Naive thymus-derived CD8-positive, alpha-beta T cell (primary cell): ENCODE measurements around the gene SLC39A11. TPM values are rescaled to one million over a fixed set of nuclear protein-coding genes. Genes with fewer than 3 reads are reported as not detected.

Source experiments
- ATAC-seq, 2 donors: fragments of 150-1000 bp; cut with Tn5 transposase in 1 of 2; sonication (Bioruptor Pico), chemical (Tn5 transposase) in 1 of 2; 1 replicate in 1 of 2; 2 replicates in 1 of 2; pipeline ENCODE4 v1.10.0; 2021; ENCODE audit warnings: mild to moderate bottlenecking in 2 of 2, moderate library complexity in 2 of 2
- POLR2A ChIA-PET: fragments of 350-600 bp; sonication (Branson Sonifier 250); formaldehyde crosslinking; loops from one replicate; lab custom pipeline; 2021; ENCODE audit warnings: antibody characterized with exemption; lab: Charles Lee
- DNase-seq, 10 donors: peaks; one replicate each; pipeline versions ENCODE4 v3.0.0 to v3.0.0-alpha.2; 2020 to 2022
- H3K27ac Mint-ChIP-seq, 10 donors: one replicate each; pipeline ENCODE4 v1.8.0; 2020 to 2022; ENCODE audit warnings: mild to moderate bottlenecking in 10 of 10, mixed read lengths in 10 of 10, moderate library complexity in 4 of 10, inconsistent platforms in 1 of 10
- H3K27me3 Mint-ChIP-seq, 5 donors: one replicate each; pipeline ENCODE4 v1.8.0; 2021 to 2022; ENCODE audit warnings: mixed read lengths in 5 of 5
- H3K36me3 Mint-ChIP-seq, 3 donors: one replicate each; pipeline ENCODE4 v1.8.0; 2020 to 2022; ENCODE audit warnings: mixed read lengths in 3 of 3, mild to moderate bottlenecking in 2 of 3, inconsistent platforms in 1 of 3
- H3K4me1 Mint-ChIP-seq, 4 donors: one replicate each; pipeline ENCODE4 v1.8.0; 2021 to 2022; ENCODE audit warnings: mixed read lengths in 4 of 4
- H3K4me3 Mint-ChIP-seq, 10 donors: one replicate each; pipeline ENCODE4 v1.8.0; 2020 to 2022; ENCODE audit warnings: mild to moderate bottlenecking in 10 of 10, mixed read lengths in 10 of 10, moderate library complexity in 6 of 10, inconsistent platforms in 1 of 10
- H3K9me3 Mint-ChIP-seq, 9 donors: one replicate each; pipeline ENCODE4 v1.8.0; 2020 to 2022; ENCODE audit warnings: mixed read lengths in 9 of 9, mild to moderate bottlenecking in 3 of 9, inconsistent platforms in 1 of 9, moderate library complexity in 1 of 9
- polyA plus RNA-seq, 3 donors: library from polyadenylated mRNA; unstranded; fragments of 300-500 nt; fragmentation: Illumina TruSeq; gene quantifications; one replicate each; pipeline ENCODE4 v1.2.3, GENCODE V29; 2021
- total RNA-seq, 8 experiments: library from RNA in 2 of 8; stranded (reverse) in 2 of 8; gene quantifications; one replicate each; pipeline ENCODE4 v1.2.3 and lab custom pipeline; 2021 to 2026

The SLC39A11 gene
- total and polyA plus RNA-seq, 5 experiments from 2014 or later, result 6.2 to 14.4 (median 10.3) TPM

DNA sequence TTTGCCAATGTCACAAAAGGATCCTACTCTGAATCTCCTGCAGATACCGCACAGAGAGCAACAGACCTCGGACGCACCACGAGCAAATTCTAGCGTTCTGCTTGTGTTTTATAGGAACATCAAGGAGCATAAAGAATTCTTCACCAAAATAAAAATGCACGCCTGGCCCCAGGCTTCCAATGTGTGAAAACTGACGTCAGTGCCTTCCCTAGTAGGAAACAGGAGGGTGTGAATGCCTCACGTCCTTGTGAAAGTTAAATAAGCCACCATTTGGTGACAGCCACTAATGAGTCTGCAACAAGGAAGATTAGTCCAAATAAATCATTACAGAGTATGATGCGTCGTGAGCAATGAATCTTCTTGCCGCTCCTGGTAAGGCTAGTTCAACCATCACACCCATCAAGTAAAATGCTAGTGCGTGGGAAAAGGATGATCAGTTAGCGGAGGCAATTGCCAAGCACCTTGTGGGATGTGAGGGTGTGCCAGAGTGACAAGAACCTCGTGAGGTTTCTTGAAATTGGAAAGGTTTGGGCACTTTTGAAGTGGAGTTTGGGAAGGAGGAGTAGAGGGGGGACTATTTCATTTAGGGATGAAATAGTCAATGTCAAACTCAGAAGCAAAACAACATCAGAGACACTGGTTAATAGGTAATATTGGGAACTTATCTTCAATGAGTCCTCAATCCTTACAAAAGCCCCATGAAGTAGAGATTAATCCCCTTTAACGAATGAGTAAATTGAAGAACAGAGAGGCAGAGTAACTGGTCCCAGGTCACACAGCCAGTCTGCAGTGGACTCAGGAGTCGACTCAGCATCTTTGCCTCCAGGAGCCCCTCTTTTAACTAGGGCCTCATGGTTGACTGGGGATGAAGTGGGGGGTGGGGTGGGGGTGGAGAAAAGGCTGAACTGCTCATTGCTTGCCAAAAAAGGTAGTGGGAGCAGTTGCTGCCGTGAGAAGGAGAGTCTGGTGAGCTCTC lies 238.8 kb downstream of the SLC39A11 start:
- DNase-seq (no peak), ATAC-seq (no peak)
- peaks cover 0 to 3% (median 0%) of the 10 kb centered on the region in 9 donors for H3K9me3 Mint-ChIP-seq
- no peaks in the 10 kb centered on the region for H3K27me3 Mint-ChIP-seq
- H3K36me3 Mint-ChIP-seq, result peaks cover 11 to 15% (median 11%) of the 10 kb centered on the region in 3 donors
- no peak overlapping the region for H3K4me3 Mint-ChIP-seq
- H3K27ac Mint-ChIP-seq, result no peak overlapping the region
- H3K4me1 Mint-ChIP-seq, result peaks cover 0 to 4% (median 0%) of the 10 kb centered on the region in 4 donors
- POLR2A ChIA-PET, result no interaction called here

DNA sequence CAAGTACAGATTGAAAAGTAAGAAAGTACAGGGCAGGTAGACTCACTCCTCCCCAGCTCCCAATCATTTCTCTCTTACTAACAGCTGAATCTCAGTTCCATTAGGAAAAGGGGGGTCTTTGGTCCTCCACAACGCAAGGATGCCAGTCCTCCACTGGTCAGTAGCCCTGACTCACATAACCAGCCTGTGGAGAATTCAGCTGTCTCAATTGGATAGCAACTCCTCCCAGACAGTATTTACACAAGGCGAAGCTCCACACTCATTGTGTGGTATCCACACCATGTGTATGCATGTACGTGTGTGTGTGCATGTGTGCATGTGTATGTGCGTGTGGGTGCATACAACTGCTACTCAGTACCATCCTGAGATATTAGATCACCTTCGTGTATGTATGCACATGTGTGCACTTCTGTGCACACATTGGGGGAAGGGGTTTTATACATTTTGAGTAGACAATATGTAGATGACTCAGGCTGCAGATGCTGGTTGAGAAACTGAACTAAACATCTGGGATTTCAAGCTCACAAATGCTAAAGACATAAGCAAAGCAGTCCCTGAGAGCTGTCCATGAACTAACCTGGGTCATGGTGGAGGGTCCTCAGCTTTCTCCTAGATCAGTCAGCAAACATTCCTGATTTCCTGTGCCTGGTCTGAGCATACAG lies 240.1 kb downstream of the SLC39A11 start:
- Mint-ChIP-seq H3K4me1 (peaks cover 0 to 4% (median 0%) of the 10 kb centered on the region in 4 donors), H3K4me3 (no peak overlapping the region), H3K27ac (no peak overlapping the region), H3K9me3 (no peaks in the 10 kb centered on the region), H3K27me3 (no peaks in the 10 kb centered on the region), H3K36me3 (peaks cover 11 to 19% (median 17%) of the 10 kb centered on the region in 3 donors)
- POLR2A ChIA-PET, result no interaction called here
- DNase-seq (no peak), ATAC-seq (no peak)

DNA sequence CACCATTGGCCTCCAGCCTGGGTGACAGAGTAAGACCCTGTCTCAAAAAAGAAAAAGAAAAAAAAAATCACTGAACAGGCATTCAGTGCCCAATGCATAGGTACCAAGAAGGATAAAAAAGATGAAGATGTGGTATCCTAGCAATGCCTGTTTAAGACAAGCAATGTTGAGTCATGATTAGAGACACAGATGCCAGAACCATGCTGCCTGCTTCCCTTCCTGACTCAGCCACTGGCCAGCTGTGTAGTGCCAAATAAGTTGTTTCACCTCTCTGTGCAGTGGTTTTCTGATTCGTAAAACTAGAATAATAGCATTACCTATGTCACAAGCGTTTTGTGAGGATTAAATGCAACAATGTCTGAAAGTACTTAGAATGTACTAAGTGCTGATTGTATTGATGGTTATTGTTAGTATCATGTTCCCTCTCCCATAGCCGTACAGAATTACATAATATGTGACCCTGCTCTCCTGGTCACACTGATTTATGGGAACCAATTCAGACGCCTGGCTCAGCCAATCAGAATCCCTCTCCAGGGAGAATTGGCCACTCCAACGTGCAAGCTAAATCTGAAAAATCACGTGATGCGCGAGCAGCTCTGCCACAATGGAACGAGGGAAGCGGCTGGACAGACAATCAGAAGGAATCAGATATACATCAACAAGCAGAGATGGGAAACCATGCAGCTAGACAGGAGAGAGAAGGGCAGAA lies 241.9 kb downstream of the SLC39A11 start:
- POLR2A ChIA-PET, result no interaction called here
- no peaks in the 10 kb centered on the region for H3K27me3 Mint-ChIP-seq

DNA sequence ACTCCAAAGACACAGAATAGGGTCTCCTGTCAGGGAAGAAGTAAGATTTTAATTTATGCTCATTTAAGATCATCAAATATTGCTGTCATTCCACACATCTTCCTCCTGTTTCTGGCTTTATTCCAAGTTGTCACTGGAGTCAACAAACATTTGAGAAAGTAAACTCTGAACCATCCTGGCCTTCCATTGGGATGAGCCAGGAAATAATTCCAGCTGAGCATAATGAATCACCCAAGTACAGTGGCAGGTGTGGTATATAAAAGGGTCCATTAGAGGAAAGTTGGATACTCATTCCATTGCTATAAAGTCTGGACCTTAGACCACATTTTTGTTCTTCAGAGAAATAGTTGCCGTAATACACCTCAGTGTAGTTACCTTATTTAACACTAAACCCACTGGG lies 246.1 kb downstream of the SLC39A11 start:
- ATAC-seq (no peak), DNase-seq (no peak)
- Mint-ChIP-seq H3K27me3 (no peaks in the 10 kb centered on the region), H3K27ac (no peak overlapping the region), H3K4me1 (no peaks in the 10 kb centered on the region), H3K4me3 (no peak overlapping the region), H3K9me3 (peaks cover 0 to under 1% (median 0%) of the 10 kb centered on the region in 9 donors), H3K36me3 (peaks cover 26 to 62% (median 57%) of the 10 kb centered on the region in 3 donors)
- POLR2A ChIA-PET, result no interaction called here

More for the DNA sequence above, 241.9 kb downstream of the SLC39A11 start:
- Mint-ChIP-seq H3K4me1 (peaks cover 0 to 4% (median 0%) of the 10 kb centered on the region in 4 donors), H3K36me3 (peaks cover 17 to 33% (median 28%) of the 10 kb centered on the region in 3 donors), H3K4me3 (no peak overlapping the region), H3K27ac (no peak overlapping the region), H3K9me3 (no peaks in the 10 kb centered on the region)
- ATAC-seq, result no peak
- DNase-seq, result no peak

DNA sequence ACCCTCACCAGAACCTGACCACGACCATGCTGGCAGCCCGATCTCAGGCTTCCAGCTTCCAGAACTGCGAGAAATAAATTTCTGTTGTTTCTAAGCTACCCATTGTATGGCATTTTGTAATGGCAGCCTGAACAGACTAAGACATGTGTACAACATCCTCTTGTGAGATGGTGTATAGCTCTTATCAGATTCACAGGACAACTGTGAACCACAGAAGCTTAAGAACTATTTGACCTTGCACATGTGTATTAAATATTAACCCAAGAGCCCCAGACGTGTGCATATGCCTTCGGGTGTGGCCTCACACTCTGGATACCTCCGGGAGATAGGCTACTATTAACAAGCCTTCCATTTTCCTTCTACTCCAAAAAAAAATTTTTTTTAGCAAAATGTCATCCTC lies 248.9 kb downstream of the SLC39A11 start:
- Mint-ChIP-seq H3K27ac (no peak overlapping the region), H3K4me3 (no peak overlapping the region), H3K9me3 (peaks cover 0 to 18% (median 8%) of the 10 kb centered on the region in 9 donors), H3K27me3 (no peaks in the 10 kb centered on the region), H3K36me3 (peaks cover 32 to 70% (median 68%) of the 10 kb centered on the region in 3 donors), H3K4me1 (no peaks in the 10 kb centered on the region)
- ATAC-seq, result no peak
- no peak for DNase-seq
- POLR2A ChIA-PET, result no interaction called here

DNA sequence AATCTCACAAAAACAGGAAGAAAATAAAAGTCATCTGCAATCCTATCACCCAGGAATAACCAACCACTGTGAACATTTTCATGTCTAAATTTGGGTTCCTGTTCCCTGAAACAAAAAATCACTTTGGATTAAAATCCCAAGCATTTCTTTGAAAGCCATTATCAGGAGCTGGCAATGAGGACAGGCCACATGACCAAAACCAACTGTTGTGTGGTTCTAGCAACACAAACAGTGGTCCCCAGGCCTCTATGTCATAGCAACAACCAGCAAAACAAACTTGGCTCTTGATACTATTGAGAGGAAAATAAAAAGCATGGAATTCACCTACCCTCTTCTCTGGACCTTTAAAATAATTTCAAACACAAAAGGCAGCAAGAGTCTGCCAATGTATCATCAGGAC lies 252.5 kb downstream of the SLC39A11 start:
- POLR2A ChIA-PET, result no interaction called here
- H3K36me3 Mint-ChIP-seq, result peaks cover 25 to 69% (median 68%) of the 10 kb centered on the region in 3 donors
- peaks cover 0 to 20% (median 9%) of the 10 kb centered on the region in 9 donors for H3K9me3 Mint-ChIP-seq
- H3K4me3 Mint-ChIP-seq, result no peak overlapping the region
- H3K4me1 Mint-ChIP-seq, result no peaks in the 10 kb centered on the region
- DNase-seq (no peak), ATAC-seq (no peak)
- no peak overlapping the region for H3K27ac Mint-ChIP-seq
- H3K27me3 Mint-ChIP-seq, result no peaks in the 10 kb centered on the region

DNA sequence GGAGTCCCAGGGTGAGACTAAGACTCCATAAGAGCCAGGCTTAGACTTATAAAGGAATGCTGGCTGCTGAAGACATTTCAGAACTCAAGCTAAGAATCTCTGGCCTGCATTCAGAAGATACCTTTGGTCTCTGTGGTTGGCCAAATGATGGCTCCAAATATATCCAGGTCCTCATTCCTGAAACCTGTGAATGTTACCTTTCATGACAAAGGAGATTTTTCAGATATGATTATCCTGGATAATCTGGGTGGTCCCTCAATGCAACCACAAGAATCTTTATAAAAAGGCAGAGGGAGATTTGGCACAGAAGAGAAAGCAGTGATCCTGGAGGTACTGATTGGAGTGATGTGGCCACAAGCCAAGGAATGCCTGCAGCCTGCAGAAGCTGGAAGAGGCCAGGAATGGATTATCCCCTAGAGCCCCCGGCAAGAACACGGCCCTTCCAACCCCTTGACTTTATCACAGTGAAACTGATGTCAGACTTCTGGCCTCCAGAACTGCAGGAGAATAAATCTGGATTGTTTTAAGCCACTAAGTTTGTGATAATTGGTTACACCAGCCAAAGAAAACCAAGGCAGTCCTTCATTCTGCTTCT lies 253.3 kb downstream of the SLC39A11 start:
- H3K9me3 Mint-ChIP-seq, result peaks cover 0 to 20% (median 9%) of the 10 kb centered on the region in 9 donors
- H3K27me3 Mint-ChIP-seq, result no peaks in the 10 kb centered on the region

DNA sequence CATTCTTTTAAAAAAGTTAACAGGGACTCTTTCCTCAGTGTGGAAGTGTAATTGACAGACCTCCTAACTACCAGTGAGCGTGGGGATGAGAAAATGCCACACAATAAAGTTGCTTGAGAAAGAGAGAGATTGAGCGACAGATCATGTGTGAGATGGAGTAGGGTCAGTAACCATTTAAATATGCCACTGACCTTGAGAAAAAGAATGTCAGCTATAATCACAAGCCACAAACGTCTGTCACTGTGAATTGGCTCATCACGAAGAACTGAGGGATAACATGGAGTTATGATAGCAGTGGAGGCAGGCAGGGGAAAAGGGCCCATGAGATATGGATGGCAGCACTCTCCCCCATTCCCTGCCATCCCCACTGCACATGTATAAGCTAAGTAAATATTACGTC lies 253.9 kb downstream of the SLC39A11 start:
- H3K27me3 Mint-ChIP-seq, result no peaks in the 10 kb centered on the region
- no peak for ATAC-seq
- H3K36me3 Mint-ChIP-seq, result peaks cover 21 to 63% (median 55%) of the 10 kb centered on the region in 3 donors
- H3K4me1 Mint-ChIP-seq, result no peaks in the 10 kb centered on the region
- H3K27ac Mint-ChIP-seq, result no peak overlapping the region
- H3K4me3 Mint-ChIP-seq, result no peak overlapping the region
- POLR2A ChIA-PET, result no interaction called here
- peaks cover 0 to 20% (median 9%) of the 10 kb centered on the region in 9 donors for H3K9me3 Mint-ChIP-seq
- DNase-seq, result no peak

More for the DNA sequence above, 253.3 kb downstream of the SLC39A11 start:
- Mint-ChIP-seq H3K27ac (no peak overlapping the region), H3K4me3 (no peak overlapping the region), H3K4me1 (no peaks in the 10 kb centered on the region), H3K36me3 (peaks cover 21 to 67% (median 61%) of the 10 kb centered on the region in 3 donors)
- ATAC-seq, result no peak
- DNase-seq, result no peak
- POLR2A ChIA-PET, result no interaction called here

DNA sequence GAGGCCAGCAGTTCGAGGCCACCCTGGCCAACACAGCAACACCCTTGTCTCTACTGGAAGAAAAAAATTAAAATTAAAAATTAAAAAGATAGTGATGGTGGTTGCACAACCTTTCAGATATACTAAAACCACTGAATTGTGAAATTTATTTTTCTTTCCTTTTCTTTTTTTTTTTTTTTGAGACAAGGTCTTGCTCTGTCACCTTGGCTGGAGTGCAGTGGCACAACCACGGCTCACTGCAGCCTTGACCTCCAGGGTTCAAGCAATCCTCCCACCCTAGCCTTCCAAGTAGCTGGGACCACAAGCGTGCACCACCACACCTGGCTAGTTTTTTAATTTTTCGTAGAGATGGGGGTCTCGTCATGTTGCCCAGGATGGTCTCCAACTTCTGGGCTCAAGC lies 254.4 kb downstream of the SLC39A11 start:
- no peak overlapping the region for H3K27ac Mint-ChIP-seq
- H3K4me1 Mint-ChIP-seq, result no peaks in the 10 kb centered on the region
- H3K36me3 Mint-ChIP-seq, result peaks cover 21 to 59% (median 53%) of the 10 kb centered on the region in 3 donors
- peaks cover 0 to 20% (median 9%) of the 10 kb centered on the region in 9 donors for H3K9me3 Mint-ChIP-seq
- DNase-seq (no peak), ATAC-seq (no peak)
- POLR2A ChIA-PET, result no interaction called here
- no peak overlapping the region for H3K4me3 Mint-ChIP-seq
- no peaks in the 10 kb centered on the region for H3K27me3 Mint-ChIP-seq

DNA sequence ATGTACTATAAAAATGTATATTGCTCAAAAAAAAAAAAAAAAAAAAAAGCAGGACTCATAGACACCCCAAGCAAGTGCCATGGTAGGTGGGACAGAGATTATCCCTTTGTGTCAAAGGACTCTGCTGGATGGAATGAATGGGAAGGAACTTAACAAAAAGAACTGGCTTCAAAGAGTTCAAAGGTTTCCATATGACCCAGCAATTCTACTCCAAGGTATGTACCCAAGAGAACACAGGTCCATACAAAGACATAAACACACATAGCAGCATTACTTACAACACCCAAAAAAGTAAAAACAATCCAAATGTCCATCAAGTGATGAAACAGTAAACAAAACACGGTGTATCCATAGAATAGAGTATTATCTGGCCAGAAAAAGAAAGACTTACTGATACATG lies 255.2 kb downstream of the SLC39A11 start:
- Mint-ChIP-seq H3K4me1 (no peaks in the 10 kb centered on the region), H3K4me3 (no peak overlapping the region), H3K36me3 (peaks cover 21 to 52% (median 50%) of the 10 kb centered on the region in 3 donors), H3K27me3 (no peaks in the 10 kb centered on the region), H3K27ac (no peak overlapping the region), H3K9me3 (peaks cover 0 to 20% (median 9%) of the 10 kb centered on the region in 9 donors)
- ATAC-seq (no peak), DNase-seq (no peak)
- POLR2A ChIA-PET, result no interaction called here

DNA sequence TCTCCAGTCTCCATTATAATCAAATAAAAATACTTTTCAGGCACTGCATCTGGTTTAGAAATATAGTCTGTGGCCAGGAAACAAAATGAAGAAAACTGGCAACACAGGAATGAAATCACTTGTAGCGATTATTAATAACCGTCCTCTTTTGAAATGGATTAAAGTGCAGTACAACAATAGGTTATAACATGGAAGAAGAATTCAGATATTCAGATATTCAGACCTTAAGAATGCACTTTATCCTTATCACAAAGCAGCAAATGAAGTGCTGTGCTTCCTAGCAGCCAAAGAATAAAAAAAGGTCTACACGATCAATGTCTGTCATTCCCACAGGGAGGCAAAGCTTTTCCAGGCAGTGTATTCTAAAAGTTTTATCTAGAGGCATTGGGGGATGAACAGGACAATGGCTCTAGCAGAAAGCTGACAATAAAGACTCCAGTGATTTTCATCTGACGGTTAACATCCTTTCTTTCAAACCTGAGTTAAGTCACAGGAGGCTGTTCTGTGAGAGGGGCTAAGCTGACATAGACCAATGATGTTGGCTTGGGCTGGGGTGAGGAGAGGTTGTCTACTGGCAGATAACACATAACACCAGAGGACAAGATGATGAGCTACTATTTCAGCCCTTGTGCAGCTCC lies 259.2 kb downstream of the SLC39A11 start:
- Mint-ChIP-seq H3K36me3 (peaks cover 5 to 42% (median 32%) of the 10 kb centered on the region in 3 donors), H3K9me3 (peaks cover 0 to 5% (median 0%) of the 10 kb centered on the region in 9 donors), H3K4me3 (no peak overlapping the region), H3K27me3 (no peaks in the 10 kb centered on the region), H3K4me1 (peaks cover 0 to 2% (median 0%) of the 10 kb centered on the region in 4 donors), H3K27ac (no peak overlapping the region)
- DNase-seq, result no peak
- POLR2A ChIA-PET, result no interaction called here
- ATAC-seq, result no peak

DNA sequence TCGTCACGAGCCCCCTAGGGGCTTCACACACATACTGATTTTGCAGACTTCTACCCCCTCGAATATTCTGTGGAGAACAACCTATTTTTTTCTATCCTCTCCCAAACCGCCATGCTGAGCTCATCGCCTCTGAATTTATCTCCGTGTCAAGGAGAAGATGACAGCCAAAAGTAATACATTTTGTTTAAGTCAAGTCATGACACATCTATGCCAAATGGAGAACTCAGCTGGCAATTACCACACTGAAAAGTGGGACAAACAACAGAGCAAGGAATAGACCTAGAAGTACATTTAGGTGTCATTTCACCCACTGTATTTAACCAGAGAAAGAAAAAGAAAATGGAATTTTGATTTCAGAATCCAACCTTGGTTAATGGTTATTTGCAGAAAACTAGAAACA lies 260.2 kb downstream of the SLC39A11 start:
- H3K36me3 Mint-ChIP-seq, result peaks cover 15 to 45% (median 37%) of the 10 kb centered on the region in 3 donors
- H3K9me3 Mint-ChIP-seq, result peaks cover 0 to 11% (median 6%) of the 10 kb centered on the region in 9 donors
- H3K4me1 Mint-ChIP-seq, result peaks cover 0 to 2% (median 0%) of the 10 kb centered on the region in 4 donors
- H3K4me3 Mint-ChIP-seq, result no peak overlapping the region
- DNase-seq (no peak), ATAC-seq (no peak)
- no peaks in the 10 kb centered on the region for H3K27me3 Mint-ChIP-seq
- no peak overlapping the region for H3K27ac Mint-ChIP-seq
- POLR2A ChIA-PET, result no interaction called here
